GM12875 (cell line): ENCODE data around the gene LLGL2.

Experiments
- H3K4me3 ChIP-seq: one replicate; pipeline ENCODE4 v1.5.1; 2011; ENCODE audit warnings: low read depth, low read length, control low read depth
- CTCF ChIP-seq: IDR thresholded peaks from 2 replicates; pipeline ENCODE4 v1.5.1; 2011; ENCODE audit warnings: low read depth, mild to moderate bottlenecking, control low read depth, inconsistent platforms, low read length, moderate library complexity, borderline replicate concordance; ENCODE audit not compliant: insufficient read depth

The LLGL2 gene

GRCh38 chr17:75504347-75505151 is 20.9 kb upstream of the LLGL2 start:
- TF ChIP-seq CTCF: peak; percentile 84
- no peak overlapping the region for H3K4me3 ChIP-seq

DNA sequence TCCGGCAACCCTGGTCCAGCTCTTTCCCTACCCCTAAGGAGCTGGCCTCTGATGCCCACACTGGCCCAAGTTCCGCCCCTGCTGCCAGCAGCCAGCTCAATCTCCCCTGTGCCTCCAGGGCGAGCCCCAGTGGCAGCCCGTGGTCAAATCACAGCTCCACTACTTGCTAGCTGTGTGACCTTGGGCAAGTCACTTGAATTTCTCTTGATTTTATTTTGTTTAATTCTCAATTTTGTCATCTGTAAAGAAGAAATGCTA is 20.4 kb upstream of the LLGL2 start:
- TF ChIP-seq CTCF: no peak
- H3K4me3 ChIP-seq: no peak overlapping the region

DNA sequence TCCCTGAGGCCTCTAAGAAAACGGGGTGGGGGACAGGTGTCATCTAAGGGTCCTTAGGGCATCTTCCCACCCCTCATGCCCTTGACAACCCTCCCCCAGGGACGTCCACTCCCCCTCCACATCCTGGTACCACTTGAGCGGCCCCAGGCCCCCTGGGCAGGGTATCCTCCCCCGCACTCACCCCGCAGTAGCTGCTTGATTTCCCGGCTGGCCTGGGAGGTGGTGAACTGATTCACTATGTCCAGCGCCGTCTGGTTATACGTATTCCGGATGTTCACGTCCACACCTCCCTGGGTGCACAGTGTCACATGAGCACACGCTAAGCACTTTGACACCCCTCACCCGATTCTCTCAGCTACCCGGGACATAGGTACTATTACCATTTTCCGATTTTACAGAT is 19.9 kb upstream of the LLGL2 start:
- TF ChIP-seq CTCF: no peak
- H3K4me3 ChIP-seq: no peak overlapping the region

GRCh38 chr17:75506134-75506533 is 19.4 kb upstream of the LLGL2 start:
- no peak overlapping the region for H3K4me3 ChIP-seq
- TF ChIP-seq CTCF: no peak

DNA sequence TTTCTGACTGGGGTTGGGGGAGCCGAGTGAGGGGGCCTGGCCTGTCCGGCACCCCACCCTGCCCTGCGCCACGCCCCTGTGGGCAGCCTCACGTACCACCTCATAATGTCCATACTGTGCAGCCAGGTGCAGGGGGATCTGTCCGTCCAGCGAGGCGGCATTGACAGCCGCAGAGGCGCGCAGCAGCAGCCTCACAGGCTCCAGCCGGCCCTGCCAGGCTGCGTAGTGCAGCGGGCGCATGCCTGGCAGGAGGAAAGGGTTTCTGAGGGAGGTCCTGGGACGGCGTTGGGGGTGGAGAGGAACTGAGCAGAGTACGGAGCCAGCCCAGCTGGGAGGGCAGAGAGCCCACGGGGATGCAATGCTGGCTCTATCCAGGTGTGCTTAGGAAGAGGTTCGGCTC is 18.6 kb upstream of the LLGL2 start:
- no peak overlapping the region for H3K4me3 ChIP-seq
- no peak for TF ChIP-seq CTCF

DNA sequence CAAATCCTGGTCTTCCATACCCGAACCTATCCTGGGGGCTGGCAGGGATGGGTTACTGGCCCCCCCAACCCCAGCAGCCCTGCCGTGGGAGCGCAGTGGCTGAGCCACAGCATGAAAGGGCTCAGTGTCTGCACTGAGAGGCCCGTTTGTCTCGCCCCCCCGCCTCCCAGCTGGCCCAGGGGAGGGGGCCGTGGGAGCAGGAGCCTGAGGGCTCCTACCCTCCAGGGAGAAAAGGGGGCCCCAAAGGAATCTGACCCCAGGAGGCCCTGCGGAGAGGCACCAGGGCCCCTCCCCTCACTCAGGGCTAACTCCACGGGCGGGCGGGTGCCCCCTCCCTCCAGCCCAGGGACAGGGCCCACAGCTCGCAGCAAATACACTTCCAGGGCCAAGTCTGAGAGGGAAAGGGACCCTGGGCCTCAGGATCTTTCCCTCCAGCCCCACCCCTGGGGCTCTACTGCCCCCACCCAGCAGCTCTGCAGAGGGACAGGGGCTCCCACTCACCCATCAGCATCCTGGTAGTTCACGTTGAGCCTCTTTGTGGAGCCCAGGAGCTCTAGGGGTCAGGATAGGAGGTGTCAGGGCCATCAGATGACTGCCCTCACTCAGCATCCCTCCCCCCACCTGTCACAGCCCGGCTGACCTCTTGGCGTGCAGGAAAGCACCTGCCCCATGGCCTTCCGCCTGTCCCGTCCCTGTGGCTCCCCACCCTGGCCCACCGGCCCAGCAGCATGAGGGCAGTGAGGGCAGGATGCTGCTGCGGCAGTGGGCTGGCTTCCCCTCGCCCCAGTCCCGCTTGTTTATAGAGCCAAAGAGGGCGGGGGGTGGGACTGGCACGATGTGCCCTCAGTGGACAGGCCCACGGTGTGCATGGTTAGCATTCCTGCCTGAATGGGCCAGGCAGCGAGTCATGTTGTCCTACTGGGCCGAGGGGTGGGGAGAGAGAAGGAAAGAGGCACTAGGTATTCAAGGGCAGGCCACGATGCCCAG is 17.5 kb upstream of the LLGL2 start:
- no peak overlapping the region for H3K4me3 ChIP-seq
- no peak for TF ChIP-seq CTCF

GRCh38 chr17:75508931-75509361 is 16.6 kb upstream of the LLGL2 start:
- TF ChIP-seq CTCF: no peak
- H3K4me3 ChIP-seq: no peak overlapping the region
